GM12891 (cell line): Measurements from ENCODE around the gene MYCBP2.

Experiments
- DNase-seq: peaks from one replicate; pipeline ENCODE4 v3.0.0; 2011; ENCODE audit warnings: low spot score; ENCODE audit not compliant: insufficient read length
- FAIRE-seq: peaks from 2 replicates; lab custom pipeline; 2011; peaks lifted over from hg19 to GRCh38; lab: Jason Lieb, UNC
- PAX5 ChIP-seq: IDR thresholded peaks from 2 replicates; pipeline ENCODE4 v1.6.1; 2011; ENCODE audit warnings: low read length, moderate library complexity, mild to moderate bottlenecking; ENCODE audit not compliant: insufficient read depth, severe bottlenecking
- POLR2A ChIP-seq: IDR thresholded peaks from 2 replicates; pipeline ENCODE4 v1.6.1; 2011; ENCODE audit warnings: low read depth, low read length, control low read depth
- POLR2AphosphoS5 ChIP-seq: IDR thresholded peaks from 2 replicates; pipeline ENCODE4 v1.6.1; 2011; ENCODE audit warnings: low read depth, low read length, control low read depth
- POU2F2 ChIP-seq: IDR thresholded peaks from 2 replicates; pipeline ENCODE4 v1.6.1; 2011; ENCODE audit warnings: low read depth, mild to moderate bottlenecking, control low read depth, low read length, moderate library complexity
- SPI1 ChIP-seq: IDR thresholded peaks from 2 replicates; pipeline ENCODE4 v1.6.1; 2011; ENCODE audit warnings: low read depth, low read length, control low read depth
- TAF1 ChIP-seq: IDR thresholded peaks from 2 replicates; pipeline ENCODE4 v1.6.1; 2011; ENCODE audit warnings: low read depth, low read length, control low read depth

The MYCBP2 gene

GRCh38 chr13:77136902-77137420 lies 189.9 kb downstream of the MYCBP2 start:
- DNase-seq (no peak), FAIRE-seq (no peak)
- TF ChIP-seq SPI1 (no peak), TAF1 (no peak), POLR2AphosphoS5 (no peak), PAX5 (no peak), POLR2A (no peak), POU2F2 (no peak)

- FAIRE-seq (peak; percentile 50), DNase-seq (no peak)
- no peak for TF ChIP-seq TAF1
- no peak for TF ChIP-seq SPI1
- TF ChIP-seq POU2F2: no peak
- no peak for TF ChIP-seq POLR2A
- TF ChIP-seq PAX5: no peak
- TF ChIP-seq POLR2AphosphoS5: no peak
These were observed 202.5 kb downstream of the MYCBP2 start for GRCh38 chr13:77124423-77124822.

GRCh38 chr13:77118134-77118533 lies 208.8 kb downstream of the MYCBP2 start:
- DNase-seq: no peak
- no peak for FAIRE-seq
- TF ChIP-seq POLR2A: no peak
- TF ChIP-seq PAX5: no peak
- no peak for TF ChIP-seq POLR2AphosphoS5
- no peak for TF ChIP-seq TAF1
- TF ChIP-seq SPI1: no peak
- TF ChIP-seq POU2F2: no peak

- no peak for FAIRE-seq
- TF ChIP-seq POLR2A: no peak
- TF ChIP-seq POU2F2: no peak
- TF ChIP-seq POLR2AphosphoS5: no peak
- no peak for TF ChIP-seq SPI1
- TF ChIP-seq PAX5: no peak
These were observed 212.6 kb downstream of the MYCBP2 start for GRCh38 chr13:77114271-77114670.

GRCh38 chr13:77113496-77113895 lies 213.4 kb downstream of the MYCBP2 start:
- FAIRE-seq (no peak), DNase-seq (no peak)
- no peak for TF ChIP-seq POU2F2
- TF ChIP-seq POLR2AphosphoS5: no peak
- TF ChIP-seq SPI1: no peak
- TF ChIP-seq PAX5: no peak
- TF ChIP-seq POLR2A: no peak
- no peak for TF ChIP-seq TAF1

More at GRCh38 chr13:77114271-77114670, 212.6 kb downstream of the MYCBP2 start:
- DNase-seq: no peak

- FAIRE-seq: no peak
- no peak for TF ChIP-seq SPI1
- no peak for TF ChIP-seq POLR2AphosphoS5
- no peak for TF ChIP-seq TAF1
- TF ChIP-seq PAX5: no peak
- no peak for TF ChIP-seq POLR2A
- no peak for TF ChIP-seq POU2F2
- no peak for DNase-seq
These were observed 221.8 kb downstream of the MYCBP2 start for GRCh38 chr13:77105051-77105450.

GRCh38 chr13:77099415-77099814 lies 227.5 kb downstream of the MYCBP2 start:
- no peak for FAIRE-seq
- TF ChIP-seq POU2F2 (no peak), PAX5 (no peak), TAF1 (no peak), POLR2A (no peak), SPI1 (no peak), POLR2AphosphoS5 (no peak)

GRCh38 chr13:77095288-77095687 lies 231.6 kb downstream of the MYCBP2 start:
- TF ChIP-seq TAF1 (no peak), POLR2A (no peak), SPI1 (no peak), POU2F2 (no peak), POLR2AphosphoS5 (no peak), PAX5 (no peak)
- DNase-seq: no peak
- FAIRE-seq: no peak

More at GRCh38 chr13:77099415-77099814, 227.5 kb downstream of the MYCBP2 start:
- DNase-seq: no peak

- DNase-seq (no peak), FAIRE-seq (no peak)
- TF ChIP-seq POLR2AphosphoS5: no peak
These were observed 232.1 kb downstream of the MYCBP2 start for GRCh38 chr13:77094773-77095172.

GRCh38 chr13:77093735-77094134 lies 233.2 kb downstream of the MYCBP2 start:
- TF ChIP-seq TAF1 (no peak), PAX5 (no peak), POLR2A (no peak), POU2F2 (no peak), SPI1 (no peak), POLR2AphosphoS5 (no peak)
- no peak for DNase-seq
- no peak for FAIRE-seq
